Loucy (cell line): ENCODE results near the gene MCOLN1.

Experiments
- H2AFZ ChIP-seq: fragments of 200-600 bp; sonication (generic); 2 replicates; pipeline ENCODE4 v1.6.0; 2016; ENCODE audit warnings: antibody characterized with exemption, mild to moderate bottlenecking, low read length, moderate library complexity
- H3F3A ChIP-seq: fragments of 200-600 bp; 2 replicates; pipeline ENCODE4 v1.6.0; 2016; ENCODE audit warnings: antibody characterized with exemption, low read depth, mild to moderate bottlenecking
- H3K27me3 ChIP-seq: fragments of 200-600 bp; sonication (generic); 2 replicates; pipeline ENCODE4 v1.6.1; 2014; ENCODE audit warnings: low read length, mild to moderate bottlenecking; ENCODE audit not compliant: insufficient read depth, poor library complexity, severe bottlenecking
- H3K36me3 ChIP-seq: fragments of 200-600 bp; sonication (generic); 2 replicates; pipeline ENCODE4 v1.6.1; 2016; ENCODE audit warnings: low read length; ENCODE audit not compliant: insufficient read depth
- H3K4me1 ChIP-seq: fragments of 200-600 bp; sonication (generic); 2 replicates; pipeline ENCODE4 v1.5.1; 2014; ENCODE audit warnings: low read length, mild to moderate bottlenecking; ENCODE audit not compliant: insufficient read depth, poor library complexity, severe bottlenecking
- H3K4me2 ChIP-seq: fragments of 200-600 bp; sonication (generic); 2 replicates; pipeline ENCODE4 v1.6.0; 2014; ENCODE audit warnings: antibody characterized with exemption, low read length, low read depth, mild to moderate bottlenecking; ENCODE audit not compliant: poor library complexity, severe bottlenecking
- H3K4me3 ChIP-seq: fragments of 200-600 bp; sonication (generic); 2 replicates; pipeline ENCODE4 v1.5.1; 2014; ENCODE audit warnings: low read length, mild to moderate bottlenecking, mixed read lengths; ENCODE audit not compliant: poor library complexity, severe bottlenecking
- H3K79me2 ChIP-seq: fragments of 200-600 bp; sonication (generic); 2 replicates; pipeline ENCODE4 v1.6.1; 2014; ENCODE audit warnings: low read length; ENCODE audit not compliant: insufficient read depth
- H3K9ac ChIP-seq: fragments of 200-600 bp; sonication (generic); 2 replicates; pipeline ENCODE4 v1.6.0; 2014; ENCODE audit warnings: mild to moderate bottlenecking, low read depth, low read length, moderate library complexity; ENCODE audit not compliant: poor library complexity, severe bottlenecking
- H3K9me2 ChIP-seq: fragments of 200-600 bp; sonication (generic); replicated peaks from 2 replicates; pipeline ENCODE4 v1.6.1; 2016; ENCODE audit warnings: low read depth, low read length, mixed read lengths
- H3K9me3 ChIP-seq: fragments of 200-600 bp; sonication (generic); 2 replicates; pipeline ENCODE4 v1.6.1; 2014; ENCODE audit warnings: mild to moderate bottlenecking, antibody characterized with exemption, low read length, low read depth; ENCODE audit not compliant: insufficient read depth
- H4K20me1 ChIP-seq: fragments of 200-600 bp; sonication (generic); 2 replicates; pipeline ENCODE4 v1.6.0; 2014; ENCODE audit warnings: antibody characterized with exemption, low read length, mild to moderate bottlenecking; ENCODE audit not compliant: insufficient read depth, poor library complexity, severe bottlenecking
- EZH2phosphoT487 ChIP-seq: fragments of 200-600 bp; IDR thresholded peaks from 2 replicates; pipeline ENCODE4 v1.6.1; 2018; ENCODE audit warnings: antibody characterized with exemption, mild to moderate bottlenecking, moderate library complexity, borderline replicate concordance
- TF ChIP-seq, protein P1 (sequence below): fragments of 200-600 bp; sonication (generic); conservative IDR thresholded peaks from 2 replicates; pipeline ENCODE4 v1.5.1; 2014; ENCODE audit warnings: mild to moderate bottlenecking, antibody characterized with exemption, low read length

MCOLN1 gene

DNA sequence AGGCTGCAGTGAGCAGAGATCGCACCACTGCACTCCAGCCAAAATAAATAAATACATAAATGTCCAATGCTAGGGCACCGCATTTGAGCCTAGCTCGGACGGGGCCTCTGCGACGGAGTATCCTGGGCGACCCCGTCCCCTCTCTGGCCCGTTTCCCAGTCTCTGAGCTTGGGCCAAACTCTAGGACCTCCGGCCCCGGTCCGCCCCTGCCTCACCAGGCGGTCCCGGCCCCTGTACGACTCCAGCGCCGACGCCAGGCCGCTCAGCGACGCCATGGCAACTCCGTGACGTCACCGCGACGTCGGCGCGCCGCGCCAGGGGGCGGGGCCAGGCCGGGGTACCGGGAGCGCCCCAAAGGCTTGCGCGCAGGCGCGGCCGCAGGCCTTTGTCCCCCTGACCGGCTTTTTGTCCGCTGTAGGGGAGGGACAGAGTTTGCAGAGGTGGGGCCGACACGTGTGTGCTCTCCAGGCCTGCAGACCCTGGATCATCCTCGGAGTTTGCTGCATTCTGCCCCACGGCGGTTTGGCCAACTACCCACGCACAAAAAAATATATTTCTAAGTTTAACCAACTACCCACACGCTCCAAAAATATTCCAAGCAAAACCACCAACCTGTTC is 33.6 kb upstream of the MCOLN1 start, which contains the start of gene PEX11G:
PEX11G (minus strand) TSS at position 300 of the 618 bp plus-strand sequence; CDS start at position 275, 25 bp downstream.
- H3K4me2 ChIP-seq = no peak within 1 kb of the TSS
- H3F3A ChIP-seq = no peaks in the 10 kb centered on the region
- H3K79me2 ChIP-seq = no peaks in the 10 kb centered on the region
- no peak within 1 kb of the TSS for H3K4me3 ChIP-seq
- no peaks in the 10 kb centered on the region for H3K9me3 ChIP-seq
- no peaks in the 10 kb centered on the region for H3K4me1 ChIP-seq
- no peaks in the 10 kb centered on the region for H4K20me1 ChIP-seq
- no peaks in the 10 kb centered on the region for H3K36me3 ChIP-seq
- H3K9me2 ChIP-seq = no peaks in the 10 kb centered on the region
- no peaks in the 10 kb centered on the region for H3K27me3 ChIP-seq
- H2AFZ ChIP-seq = no peak within 1 kb of the TSS
- no peak within 1 kb of the TSS for H3K9ac ChIP-seq
- TF ChIP-seq, protein P1, sequence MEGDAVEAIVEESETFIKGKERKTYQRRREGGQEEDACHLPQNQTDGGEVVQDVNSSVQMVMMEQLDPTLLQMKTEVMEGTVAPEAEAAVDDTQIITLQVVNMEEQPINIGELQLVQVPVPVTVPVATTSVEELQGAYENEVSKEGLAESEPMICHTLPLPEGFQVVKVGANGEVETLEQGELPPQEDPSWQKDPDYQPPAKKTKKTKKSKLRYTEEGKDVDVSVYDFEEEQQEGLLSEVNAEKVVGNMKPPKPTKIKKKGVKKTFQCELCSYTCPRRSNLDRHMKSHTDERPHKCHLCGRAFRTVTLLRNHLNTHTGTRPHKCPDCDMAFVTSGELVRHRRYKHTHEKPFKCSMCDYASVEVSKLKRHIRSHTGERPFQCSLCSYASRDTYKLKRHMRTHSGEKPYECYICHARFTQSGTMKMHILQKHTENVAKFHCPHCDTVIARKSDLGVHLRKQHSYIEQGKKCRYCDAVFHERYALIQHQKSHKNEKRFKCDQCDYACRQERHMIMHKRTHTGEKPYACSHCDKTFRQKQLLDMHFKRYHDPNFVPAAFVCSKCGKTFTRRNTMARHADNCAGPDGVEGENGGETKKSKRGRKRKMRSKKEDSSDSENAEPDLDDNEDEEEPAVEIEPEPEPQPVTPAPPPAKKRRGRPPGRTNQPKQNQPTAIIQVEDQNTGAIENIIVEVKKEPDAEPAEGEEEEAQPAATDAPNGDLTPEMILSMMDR = no peak
- TF ChIP-seq EZH2phosphoT487 = no peak

DNA sequence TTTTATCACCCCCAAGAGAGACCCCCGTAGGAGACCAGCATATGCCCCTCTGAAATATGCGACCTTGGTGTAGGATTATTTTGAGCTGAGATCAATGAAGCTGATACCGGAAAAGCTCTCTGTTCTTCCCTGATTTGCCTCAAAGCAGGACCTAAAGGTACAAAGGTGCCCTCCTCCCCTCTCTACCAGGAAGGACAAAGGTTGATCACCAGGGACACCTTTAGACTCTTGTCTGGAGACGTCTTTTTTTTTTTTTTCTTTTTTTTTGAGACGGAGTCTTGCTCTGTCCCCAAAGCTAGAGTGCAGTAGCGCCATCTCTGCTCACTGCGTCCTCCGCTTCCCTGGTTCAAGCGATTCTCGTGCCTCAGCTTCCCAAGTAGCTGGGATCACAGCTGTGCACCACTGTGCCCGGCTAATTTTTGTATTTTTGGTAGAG is 32.8 kb upstream of the MCOLN1 start:
- Histone ChIP-seq H3F3A (no peaks in the 10 kb centered on the region), H3K4me1 (no peaks in the 10 kb centered on the region), H3K9me2 (no peaks in the 10 kb centered on the region), H4K20me1 (no peaks in the 10 kb centered on the region), H3K4me2 (no peak overlapping the region), H3K4me3 (no peak overlapping the region), H3K27me3 (no peaks in the 10 kb centered on the region), H3K9me3 (no peaks in the 10 kb centered on the region), H2AFZ (no peak overlapping the region), H3K36me3 (no peaks in the 10 kb centered on the region), H3K79me2 (no peaks in the 10 kb centered on the region), H3K9ac (no peak overlapping the region)
- TF ChIP-seq, protein P1 = no peak
- TF ChIP-seq EZH2phosphoT487 = no peak

DNA sequence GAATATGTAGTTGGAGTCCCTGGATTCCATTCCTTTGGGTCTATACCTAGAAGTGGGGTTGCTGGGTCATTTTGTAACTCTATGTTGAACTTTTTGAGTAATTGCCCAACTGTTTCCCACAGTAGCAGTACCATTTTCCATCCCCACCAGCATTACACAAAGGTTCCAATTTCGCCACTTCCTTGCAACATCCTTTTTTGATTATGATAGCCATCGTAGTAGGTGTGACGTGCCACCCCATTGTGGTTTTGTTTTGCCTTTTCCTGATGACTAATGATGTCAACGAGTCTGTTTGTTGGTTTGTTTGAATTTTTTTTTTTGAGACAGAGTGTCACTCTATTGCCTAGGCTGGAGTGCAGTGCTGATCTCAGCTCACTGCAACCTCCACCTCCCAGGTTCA is 30.3 kb upstream of the MCOLN1 start:
- Histone ChIP-seq H3K9me3 (no peaks in the 10 kb centered on the region), H3K27me3 (no peaks in the 10 kb centered on the region), H2AFZ (no peak overlapping the region), H3K36me3 (no peaks in the 10 kb centered on the region), H3K4me3 (no peak overlapping the region), H3K79me2 (no peaks in the 10 kb centered on the region), H3F3A (no peaks in the 10 kb centered on the region), H3K9ac (no peak overlapping the region), H4K20me1 (no peaks in the 10 kb centered on the region), H3K9me2 (no peaks in the 10 kb centered on the region), H3K4me2 (no peak overlapping the region), H3K4me1 (no peaks in the 10 kb centered on the region)
- TF ChIP-seq, protein P1 = no peak
- TF ChIP-seq EZH2phosphoT487 = no peak
